ENCODE results near the gene FAM3B.

The FAM3B gene

GRCh38 chr21:41344146-41344545 is 27.5 kb downstream of the FAM3B start:
- WGBS (ENCODE audit: extremely low coverage, insufficient coverage, insufficient read length): no CpG with 5 or more reads among the region's 9 CpGs
- no peaks in the 10 kb centered on the region for H3K36me3 ChIP-seq (ENCODE audit: control insufficient read depth in 1 of 2, insufficient read depth in 2 of 2, low read length in 2 of 2)
- no peak for DNase-seq

GRCh38 chr21:41345356-41345755 is 28.8 kb downstream of the FAM3B start:
- no peaks in the 10 kb centered on the region for H3K36me3 ChIP-seq (ENCODE audit: control insufficient read depth in 1 of 2, insufficient read depth in 2 of 2, low read length in 2 of 2)
- H4K12ac ChIP-seq (ENCODE audit: low read depth, low read length): no peak overlapping the region
- no peak overlapping the region for H2AFZ ChIP-seq (ENCODE audit: insufficient read depth, low read length, poor library complexity)
- no peaks in the 10 kb centered on the region for H3K27me3 ChIP-seq (ENCODE audit: insufficient read depth, low read length)
- DNase-seq: no peak
- H2BK12ac ChIP-seq (ENCODE audit: low read length): no peak overlapping the region
- no peak overlapping the region for H2AK5ac ChIP-seq (ENCODE audit: low read length)
- no peak overlapping the region for H3K14ac ChIP-seq (ENCODE audit: low read length)
- H3K4me1 ChIP-seq (ENCODE audit: control insufficient read depth in 1 of 2, insufficient read depth in 2 of 2, low read length in 2 of 2): no peaks in the 10 kb centered on the region
- H3K4ac ChIP-seq (ENCODE audit: low read depth, low read length): no peak overlapping the region
- no peak overlapping the region for H3K4me3 ChIP-seq (ENCODE audit: low read depth, low read length)
- no peaks in the 10 kb centered on the region for H3K79me1 ChIP-seq (ENCODE audit: low read length)
- H3K4me2 ChIP-seq (ENCODE audit: low read length): no peak overlapping the region
- peaks cover 2% of the 10 kb centered on the region for H3K9me3 ChIP-seq (ENCODE audit: insufficient read depth, low read depth, low read length)
- WGBS (ENCODE audit: extremely low coverage, insufficient coverage, insufficient read length): no CpG with 5 or more reads among the region's 4 CpGs
- H4K8ac ChIP-seq (ENCODE audit: low read depth, low read length): no peak overlapping the region
- no peaks in the 10 kb centered on the region for H3K79me2 ChIP-seq (ENCODE audit: control insufficient read depth, insufficient read depth, low read length, poor library complexity)
- no peak overlapping the region for H3K27ac ChIP-seq (ENCODE audit: low read depth, low read length)
- H2BK120ac ChIP-seq (ENCODE audit: insufficient read depth, low read length, poor library complexity): no peak overlapping the region
- H2BK5ac ChIP-seq (ENCODE audit: low read depth, low read length, poor library complexity): no peak overlapping the region
- H3K9ac ChIP-seq (ENCODE audit: low read length): no peak overlapping the region
- no peak overlapping the region for H4K91ac ChIP-seq (ENCODE audit: low read depth, low read length)
- no peak overlapping the region for H3K23ac ChIP-seq (ENCODE audit: low read length)
- no peak overlapping the region for H3K18ac ChIP-seq (ENCODE audit: low read length)

More at GRCh38 chr21:41344146-41344545, 27.5 kb downstream of the FAM3B start:
- no peak overlapping the region for H4K91ac ChIP-seq (ENCODE audit: low read depth, low read length)
- H2BK12ac ChIP-seq (ENCODE audit: low read length): no peak overlapping the region
- no peaks in the 10 kb centered on the region for H3K79me2 ChIP-seq (ENCODE audit: control insufficient read depth, insufficient read depth, low read length, poor library complexity)
- H4K12ac ChIP-seq (ENCODE audit: low read depth, low read length): no peak overlapping the region
- H3K4ac ChIP-seq (ENCODE audit: low read depth, low read length): no peak overlapping the region
- H3K9me3 ChIP-seq (ENCODE audit: insufficient read depth, low read depth, low read length): peaks cover 2% of the 10 kb centered on the region
- H4K8ac ChIP-seq (ENCODE audit: low read depth, low read length): no peak overlapping the region
- H3K27me3 ChIP-seq (ENCODE audit: insufficient read depth, low read length): no peaks in the 10 kb centered on the region
- H2AK5ac ChIP-seq (ENCODE audit: low read length): no peak overlapping the region
- no peak overlapping the region for H3K4me2 ChIP-seq (ENCODE audit: low read length)
- no peak overlapping the region for H2AFZ ChIP-seq (ENCODE audit: insufficient read depth, low read length, poor library complexity)
- no peak overlapping the region for H2BK120ac ChIP-seq (ENCODE audit: insufficient read depth, low read length, poor library complexity)
- H3K18ac ChIP-seq (ENCODE audit: low read length): no peak overlapping the region
- no peaks in the 10 kb centered on the region for H3K79me1 ChIP-seq (ENCODE audit: low read length)
- H3K14ac ChIP-seq (ENCODE audit: low read length): no peak overlapping the region
- H3K27ac ChIP-seq (ENCODE audit: low read depth, low read length): no peak overlapping the region
- H3K23ac ChIP-seq (ENCODE audit: low read length): no peak overlapping the region
- no peak overlapping the region for H3K4me3 ChIP-seq (ENCODE audit: low read depth, low read length)
- no peak overlapping the region for H3K9ac ChIP-seq (ENCODE audit: low read length)
- H2BK5ac ChIP-seq (ENCODE audit: low read depth, low read length, poor library complexity): no peak overlapping the region
- H3K4me1 ChIP-seq (ENCODE audit: control insufficient read depth in 1 of 2, insufficient read depth in 2 of 2, low read length in 2 of 2): no peaks in the 10 kb centered on the region

- DNase-seq: peak; percentile 48 to 64
- H3K14ac ChIP-seq (ENCODE audit: low read length): no peak overlapping the region
- no peak overlapping the region for H3K27ac ChIP-seq (ENCODE audit: low read depth, low read length)
- no peak overlapping the region for H4K12ac ChIP-seq (ENCODE audit: low read depth, low read length)
- no peak overlapping the region for H4K8ac ChIP-seq (ENCODE audit: low read depth, low read length)
- no peak overlapping the region for H2AK5ac ChIP-seq (ENCODE audit: low read length)
- no peak overlapping the region for H3K4me3 ChIP-seq (ENCODE audit: low read depth, low read length)
- no peak overlapping the region for H2AFZ ChIP-seq (ENCODE audit: insufficient read depth, low read length, poor library complexity)
- no peaks in the 10 kb centered on the region for H3K79me2 ChIP-seq (ENCODE audit: control insufficient read depth, insufficient read depth, low read length, poor library complexity)
- no peak overlapping the region for H3K4ac ChIP-seq (ENCODE audit: low read depth, low read length)
- no peak overlapping the region for H2BK5ac ChIP-seq (ENCODE audit: low read depth, low read length, poor library complexity)
- no peak overlapping the region for H4K91ac ChIP-seq (ENCODE audit: low read depth, low read length)
- H3K79me1 ChIP-seq (ENCODE audit: low read length): no peaks in the 10 kb centered on the region
- H3K9me3 ChIP-seq (ENCODE audit: insufficient read depth, low read depth, low read length): peaks cover 2% of the 10 kb centered on the region
- H3K9ac ChIP-seq (ENCODE audit: low read length): no peak overlapping the region
- no peak overlapping the region for H3K23ac ChIP-seq (ENCODE audit: low read length)
- H3K27me3 ChIP-seq (ENCODE audit: insufficient read depth, low read length): no peaks in the 10 kb centered on the region
- H2BK12ac ChIP-seq (ENCODE audit: low read length): no peak overlapping the region
- no peaks in the 10 kb centered on the region for H3K36me3 ChIP-seq (ENCODE audit: control insufficient read depth in 1 of 2, insufficient read depth in 2 of 2, low read length in 2 of 2)
- WGBS (ENCODE audit: extremely low coverage, insufficient coverage, insufficient read length): no CpG with 5 or more reads among the region's 13 CpGs
- H2BK120ac ChIP-seq (ENCODE audit: insufficient read depth, low read length, poor library complexity): no peak overlapping the region
- no peaks in the 10 kb centered on the region for H3K4me1 ChIP-seq (ENCODE audit: control insufficient read depth in 1 of 2, insufficient read depth in 2 of 2, low read length in 2 of 2)
- no peak overlapping the region for H3K18ac ChIP-seq (ENCODE audit: low read length)
- no peak overlapping the region for H3K4me2 ChIP-seq (ENCODE audit: low read length)
Measured at GRCh38 chr21:41345934-41346685, 29.5 kb downstream of the FAM3B start.

- H3K14ac ChIP-seq (ENCODE audit: low read length): no peak overlapping the region
- H2AFZ ChIP-seq (ENCODE audit: insufficient read depth, low read length, poor library complexity): no peak overlapping the region
- H4K8ac ChIP-seq (ENCODE audit: low read depth, low read length): no peak overlapping the region
- H3K27ac ChIP-seq (ENCODE audit: low read depth, low read length): no peak overlapping the region
- no peaks in the 10 kb centered on the region for H3K79me2 ChIP-seq (ENCODE audit: control insufficient read depth, insufficient read depth, low read length, poor library complexity)
- no peaks in the 10 kb centered on the region for H3K4me1 ChIP-seq (ENCODE audit: control insufficient read depth in 1 of 2, insufficient read depth in 2 of 2, low read length in 2 of 2)
- no peaks in the 10 kb centered on the region for H3K36me3 ChIP-seq (ENCODE audit: control insufficient read depth in 1 of 2, insufficient read depth in 2 of 2, low read length in 2 of 2)
- H2BK120ac ChIP-seq (ENCODE audit: insufficient read depth, low read length, poor library complexity): no peak overlapping the region
- no peak overlapping the region for H4K91ac ChIP-seq (ENCODE audit: low read depth, low read length)
- no peak overlapping the region for H3K23ac ChIP-seq (ENCODE audit: low read length)
- no peak for DNase-seq
- no peak overlapping the region for H3K4me3 ChIP-seq (ENCODE audit: low read depth, low read length)
- H3K4me2 ChIP-seq (ENCODE audit: low read length): no peak overlapping the region
- H3K4ac ChIP-seq (ENCODE audit: low read depth, low read length): no peak overlapping the region
- no CpG with 5 or more reads among the region's 8 CpGs for WGBS (ENCODE audit: extremely low coverage, insufficient coverage, insufficient read length)
- H2BK12ac ChIP-seq (ENCODE audit: low read length): no peak overlapping the region
- H3K18ac ChIP-seq (ENCODE audit: low read length): no peak overlapping the region
- H3K9me3 ChIP-seq (ENCODE audit: insufficient read depth, low read depth, low read length): peaks cover 2% of the 10 kb centered on the region
- no peaks in the 10 kb centered on the region for H3K79me1 ChIP-seq (ENCODE audit: low read length)
- H2BK5ac ChIP-seq (ENCODE audit: low read depth, low read length, poor library complexity): no peak overlapping the region
- no peaks in the 10 kb centered on the region for H3K27me3 ChIP-seq (ENCODE audit: insufficient read depth, low read length)
- H4K12ac ChIP-seq (ENCODE audit: low read depth, low read length): no peak overlapping the region
- no peak overlapping the region for H3K9ac ChIP-seq (ENCODE audit: low read length)
- no peak overlapping the region for H2AK5ac ChIP-seq (ENCODE audit: low read length)
Measured at GRCh38 chr21:41346758-41347157, 30.2 kb downstream of the FAM3B start.
